Activated naive CD4-positive, alpha-beta T cell treated with anti-CD3 and anti-CD28 coated beads, Interleukin-2, amount 50 U/mL, for 24 hours (primary cell): Measurements from ENCODE around the gene ADGRD1.
"Not testable (repeated sequence)": the region's sequence is repeated elsewhere in the genome, so short reads cannot be mapped to it uniquely, and the experiment has no call there.

Experiments
- H3K27ac Mint-ChIP-seq: one replicate; pipeline ENCODE4 v1.8.0; 2021; ENCODE audit warnings: mild to moderate bottlenecking, mixed read lengths
- H3K27me3 Mint-ChIP-seq: one replicate; pipeline ENCODE4 v1.8.0; 2021; ENCODE audit warnings: mixed read lengths
- H3K36me3 Mint-ChIP-seq: one replicate; pipeline ENCODE4 v1.8.0; 2021; ENCODE audit warnings: mixed read lengths
- H3K4me1 Mint-ChIP-seq: one replicate; pipeline ENCODE4 v1.8.0; 2021; ENCODE audit warnings: mixed read lengths
- H3K4me3 Mint-ChIP-seq: one replicate; pipeline ENCODE4 v1.8.0; 2021; ENCODE audit warnings: mild to moderate bottlenecking, mixed read lengths
- H3K9me3 Mint-ChIP-seq: one replicate; pipeline ENCODE4 v1.8.0; 2021; ENCODE audit warnings: mixed read lengths

The ADGRD1 gene

GRCh38 chr12:130932061-130932930 is 21.4 kb upstream of the ADGRD1 start:
- Mint-ChIP-seq H3K9me3 (no peaks in the 10 kb centered on the region), H3K4me1 (no peaks in the 10 kb centered on the region), H3K27ac (no peak overlapping the region), H3K36me3 (no peaks in the 10 kb centered on the region), H3K27me3 (peaks cover 33% of the 10 kb centered on the region), H3K4me3 (no peak overlapping the region)

DNA sequence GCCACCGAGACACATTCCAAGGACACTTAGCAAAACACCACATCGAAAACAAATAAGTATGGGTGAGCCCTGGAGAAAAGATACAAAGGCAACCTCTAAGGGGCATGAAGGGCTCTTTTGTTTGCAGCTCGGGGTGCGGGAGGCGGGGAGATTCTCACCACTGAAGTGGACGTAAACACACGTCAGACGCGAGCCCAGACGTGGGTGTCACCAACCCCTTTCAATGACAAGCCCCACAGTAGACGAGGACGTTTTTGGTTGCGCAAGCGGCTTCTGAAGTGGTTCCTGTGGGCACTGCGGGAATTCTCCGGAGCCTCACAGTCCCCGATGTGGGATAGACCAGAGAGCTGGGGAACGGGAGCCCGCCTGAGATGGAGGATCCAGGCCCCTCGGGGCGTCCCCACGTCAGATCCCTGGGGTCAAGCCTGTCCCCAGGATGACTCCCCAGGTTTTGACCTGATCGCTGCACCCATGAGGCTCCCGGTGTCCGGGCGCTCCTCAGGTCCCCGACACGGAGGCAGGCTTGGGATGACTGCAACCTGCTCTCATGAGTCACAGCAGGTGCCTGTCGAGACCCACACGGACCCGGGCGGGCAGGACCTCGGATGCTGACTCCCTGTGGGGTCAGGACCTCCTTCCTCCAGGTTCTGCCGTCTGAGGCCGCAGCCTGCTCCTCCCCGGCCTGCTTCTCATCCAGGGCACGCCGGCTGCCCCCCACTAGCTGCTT is 20.3 kb upstream of the ADGRD1 start:
- Mint-ChIP-seq H3K4me1 (no peaks in the 10 kb centered on the region), H3K36me3 (no peaks in the 10 kb centered on the region), H3K9me3 (no peaks in the 10 kb centered on the region), H3K27me3 (peaks cover 31% of the 10 kb centered on the region), H3K4me3 (no peak overlapping the region), H3K27ac (no peak overlapping the region)

GRCh38 chr12:130934753-130935152 is 19.0 kb upstream of the ADGRD1 start:
- H3K27me3 Mint-ChIP-seq = peaks cover 21% of the 10 kb centered on the region
- no peaks in the 10 kb centered on the region for H3K4me1 Mint-ChIP-seq
- no peak overlapping the region for H3K27ac Mint-ChIP-seq
- peaks cover 1% of the 10 kb centered on the region for H3K36me3 Mint-ChIP-seq
- H3K9me3 Mint-ChIP-seq = peaks cover 3% of the 10 kb centered on the region
- H3K4me3 Mint-ChIP-seq = no peak overlapping the region

DNA sequence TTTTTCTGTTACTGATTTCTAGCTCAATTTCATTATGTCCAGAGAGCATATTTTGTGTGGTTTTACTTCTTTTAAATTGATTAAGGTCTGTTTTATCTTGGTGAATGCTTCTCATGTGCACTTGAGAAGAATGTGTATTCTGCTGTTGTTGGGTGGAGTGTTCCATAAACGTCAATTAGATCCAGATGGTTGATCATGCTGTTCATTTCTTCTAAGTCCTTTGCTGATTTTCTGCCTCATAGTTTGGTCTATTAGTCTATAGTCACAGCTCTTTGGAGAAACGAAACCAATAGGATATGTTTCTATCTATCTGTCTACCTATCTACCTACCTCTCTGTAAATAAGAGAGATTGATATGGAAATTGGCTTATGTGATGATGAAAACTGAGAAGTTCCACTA is 17.1 kb upstream of the ADGRD1 start:
- H3K9me3 Mint-ChIP-seq = peaks cover 11% of the 10 kb centered on the region
- no peak overlapping the region for H3K4me3 Mint-ChIP-seq
- no peak overlapping the region for H3K27ac Mint-ChIP-seq
- no peaks in the 10 kb centered on the region for H3K4me1 Mint-ChIP-seq
- H3K27me3 Mint-ChIP-seq = peaks cover 21% of the 10 kb centered on the region
- peaks cover 1% of the 10 kb centered on the region for H3K36me3 Mint-ChIP-seq

DNA sequence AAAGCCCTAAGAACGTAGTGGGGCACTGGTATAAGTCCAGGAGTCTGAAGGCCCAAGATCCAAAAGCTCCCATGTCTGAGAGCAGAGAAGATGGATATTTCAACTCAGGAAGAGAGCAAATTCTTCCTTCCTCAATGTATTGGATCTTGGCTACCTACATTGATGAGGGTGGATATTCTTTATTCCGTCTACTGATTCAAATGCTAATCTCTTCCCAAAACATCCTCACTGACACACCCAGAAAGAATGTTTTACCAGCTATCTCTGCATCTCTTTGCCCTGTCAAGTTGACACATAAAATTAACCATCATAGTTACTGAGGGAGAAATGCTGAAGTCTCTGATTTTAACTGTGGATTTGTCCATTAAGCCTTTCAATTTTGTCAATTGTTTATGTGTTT is 16.6 kb upstream of the ADGRD1 start:
- Mint-ChIP-seq H3K36me3 (peaks cover 1% of the 10 kb centered on the region), H3K4me1 (no peaks in the 10 kb centered on the region), H3K4me3 (no peak overlapping the region), H3K9me3 (peaks cover 11% of the 10 kb centered on the region), H3K27ac (no peak overlapping the region), H3K27me3 (peaks cover 21% of the 10 kb centered on the region)

DNA sequence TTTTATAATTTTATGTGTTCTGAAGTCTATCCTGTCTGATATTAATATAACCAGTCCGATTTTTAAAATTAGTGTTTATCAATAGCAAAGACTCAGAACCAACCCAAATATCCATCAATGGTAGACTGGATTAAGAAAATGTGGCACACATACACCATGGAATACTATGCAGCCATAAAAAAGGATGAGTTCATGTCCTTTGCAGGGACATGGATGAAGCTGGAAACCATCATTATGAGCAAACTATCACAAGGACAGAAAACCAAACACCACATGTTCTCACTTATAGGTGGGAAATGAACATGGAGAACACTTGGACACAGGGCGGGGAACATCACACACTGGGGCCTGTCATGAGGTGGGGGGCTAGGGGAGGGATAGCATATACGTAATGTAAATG is 16.2 kb upstream of the ADGRD1 start:
- not testable (repeated sequence) for H3K4me3 Mint-ChIP-seq, H3K27ac Mint-ChIP-seq, H3K36me3 Mint-ChIP-seq, H3K4me1 Mint-ChIP-seq
- H3K9me3 Mint-ChIP-seq = peaks cover 11% of the 10 kb centered on the region
- peaks cover 17% of the 10 kb centered on the region for H3K27me3 Mint-ChIP-seq

- Mint-ChIP-seq H3K27ac (no peak overlapping the region), H3K36me3 (peaks cover 1% of the 10 kb centered on the region), H3K4me1 (no peaks in the 10 kb centered on the region), H3K4me3 (no peak overlapping the region), H3K27me3 (peaks cover 14% of the 10 kb centered on the region), H3K9me3 (peaks cover 11% of the 10 kb centered on the region)
These were observed 15.5 kb upstream of the ADGRD1 start for GRCh38 chr12:130938186-130938585.

GRCh38 chr12:130944878-130945277 is 8.8 kb upstream of the ADGRD1 start:
- no peak overlapping the region for H3K4me3 Mint-ChIP-seq
- H3K27me3 Mint-ChIP-seq = peaks cover 11% of the 10 kb centered on the region
- no peak overlapping the region for H3K27ac Mint-ChIP-seq
- peaks cover 27% of the 10 kb centered on the region for H3K9me3 Mint-ChIP-seq
- no peaks in the 10 kb centered on the region for H3K4me1 Mint-ChIP-seq
- peaks cover 6% of the 10 kb centered on the region for H3K36me3 Mint-ChIP-seq

DNA sequence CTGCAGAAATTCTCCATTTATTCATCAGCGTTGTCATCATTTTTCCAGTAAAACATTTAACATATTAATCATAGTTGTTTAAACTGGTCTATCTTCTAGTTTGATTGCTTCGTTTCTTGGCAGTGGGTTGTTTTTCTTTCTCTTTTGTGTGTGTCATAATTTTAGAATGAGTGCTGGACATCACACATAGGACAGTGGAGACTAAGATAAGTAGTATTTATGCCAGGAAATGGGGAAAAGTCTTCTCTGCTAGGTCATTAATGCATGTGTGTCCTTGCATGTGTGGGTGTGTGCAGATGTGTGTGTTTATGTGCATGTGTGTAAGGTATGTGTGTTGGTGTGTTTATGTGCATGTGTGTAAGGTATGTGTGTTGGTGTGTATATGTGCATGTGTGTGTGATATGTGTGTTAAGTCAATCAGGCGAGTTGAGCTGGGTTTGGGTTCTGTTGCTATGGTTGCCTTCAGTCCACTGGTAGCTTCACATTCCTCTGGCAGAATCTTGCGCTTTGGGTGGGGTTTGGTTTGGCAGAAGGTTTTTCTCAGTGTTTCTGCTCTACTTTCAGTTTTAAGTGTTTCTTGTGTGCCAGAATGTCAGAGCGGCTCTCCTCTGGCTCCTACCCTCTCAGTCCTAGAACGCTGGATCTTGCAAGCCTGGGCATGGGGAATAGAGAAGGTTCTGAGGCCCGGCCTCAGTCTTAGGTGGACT is 7.8 kb upstream of the ADGRD1 start:
- Mint-ChIP-seq H3K4me1 (no peaks in the 10 kb centered on the region), H3K9me3 (peaks cover 21% of the 10 kb centered on the region), H3K27me3 (peaks cover 11% of the 10 kb centered on the region), H3K36me3 (peaks cover 6% of the 10 kb centered on the region), H3K4me3 (no peak overlapping the region), H3K27ac (no peak overlapping the region)

DNA sequence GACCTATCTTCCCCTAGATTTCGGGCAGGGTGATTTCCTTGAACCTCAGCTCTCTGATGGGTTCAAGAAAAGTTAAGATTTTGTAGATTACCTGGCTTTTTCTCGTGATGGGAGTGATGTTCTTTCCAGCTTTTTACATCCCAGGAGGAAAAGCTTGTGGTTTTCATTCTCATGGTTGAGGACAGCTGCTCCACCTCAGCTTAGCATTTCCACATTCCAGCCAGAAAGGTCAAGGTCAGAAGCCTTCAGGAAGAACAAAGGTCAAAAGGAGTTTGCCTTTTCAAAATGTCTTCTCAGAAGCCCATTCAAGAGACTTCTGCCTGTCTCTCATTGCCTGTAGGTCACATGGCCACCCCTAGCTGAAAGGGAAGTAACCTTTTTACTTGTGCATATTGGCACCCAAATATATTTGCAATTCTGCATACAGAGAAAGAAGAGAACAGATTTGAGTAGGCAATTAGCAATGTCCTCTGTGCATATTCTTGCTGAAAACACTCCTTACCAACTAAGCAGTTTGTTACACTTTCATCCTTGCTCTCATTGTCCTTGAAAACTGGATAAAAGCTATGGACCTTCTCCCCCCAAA is 6.6 kb upstream of the ADGRD1 start:
- Mint-ChIP-seq H3K27ac (no peak overlapping the region), H3K27me3 (peaks cover 11% of the 10 kb centered on the region), H3K4me1 (no peaks in the 10 kb centered on the region), H3K9me3 (peaks cover 21% of the 10 kb centered on the region), H3K4me3 (no peak overlapping the region), H3K36me3 (peaks cover 6% of the 10 kb centered on the region)

DNA sequence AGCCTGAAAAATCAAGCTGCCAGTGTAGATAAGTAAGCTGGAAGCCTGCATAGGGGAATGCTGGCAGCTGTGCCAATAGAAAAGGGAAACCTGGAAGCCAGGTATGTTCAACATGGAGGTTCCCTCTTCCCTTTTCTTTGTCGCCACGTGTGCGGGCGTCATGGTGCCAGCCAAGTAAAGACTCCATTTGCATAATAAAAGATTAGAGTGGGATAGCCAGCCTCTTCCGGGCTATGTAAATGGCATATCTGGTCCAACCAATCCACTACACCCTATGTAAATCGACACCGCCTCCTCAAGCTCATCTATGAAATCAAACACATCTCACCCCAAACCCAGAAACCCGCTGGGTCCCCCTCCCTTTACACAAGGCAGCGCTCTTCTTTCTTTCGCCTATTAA is 5.6 kb upstream of the ADGRD1 start:
- H3K36me3 Mint-ChIP-seq = peaks cover 6% of the 10 kb centered on the region
- H3K4me3 Mint-ChIP-seq = no peak overlapping the region
- H3K27me3 Mint-ChIP-seq = peaks cover 16% of the 10 kb centered on the region
- H3K9me3 Mint-ChIP-seq = peaks cover 21% of the 10 kb centered on the region
- no peak overlapping the region for H3K27ac Mint-ChIP-seq
- no peaks in the 10 kb centered on the region for H3K4me1 Mint-ChIP-seq

DNA sequence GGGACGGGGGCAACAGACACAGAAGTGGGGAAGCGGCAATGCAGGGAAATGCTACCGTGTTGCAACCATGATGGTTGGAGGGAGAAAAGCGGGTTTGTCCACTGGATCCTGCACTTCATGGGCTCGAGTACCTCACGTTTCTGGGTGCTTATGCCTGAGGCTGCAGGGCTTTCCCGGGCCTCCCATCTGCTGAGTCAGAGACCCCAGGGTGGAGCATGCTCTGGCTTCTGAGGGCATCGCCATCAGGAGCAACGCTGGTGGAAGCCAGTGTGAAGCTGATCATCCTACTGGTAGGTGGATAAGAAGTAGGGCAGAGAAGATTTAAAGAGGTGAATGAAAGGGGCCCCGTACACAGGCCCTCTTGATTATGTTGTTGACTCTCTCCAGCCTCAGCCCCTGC is 5.0 kb upstream of the ADGRD1 start:
- no peak overlapping the region for H3K4me3 Mint-ChIP-seq
- peaks cover 19% of the 10 kb centered on the region for H3K27me3 Mint-ChIP-seq

GRCh38 chr12:130949806-130950205 is 3.9 kb upstream of the ADGRD1 start:
- Mint-ChIP-seq H3K27ac (no peak overlapping the region), H3K4me3 (no peak overlapping the region), H3K9me3 (peaks cover 12% of the 10 kb centered on the region), H3K4me1 (peaks cover 4% of the 10 kb centered on the region), H3K36me3 (peaks cover 6% of the 10 kb centered on the region), H3K27me3 (peaks cover 17% of the 10 kb centered on the region)

More for the DNA sequence above, 5.0 kb upstream of the ADGRD1 start:
- Mint-ChIP-seq H3K9me3 (peaks cover 21% of the 10 kb centered on the region), H3K36me3 (peaks cover 6% of the 10 kb centered on the region), H3K4me1 (peaks cover 3% of the 10 kb centered on the region), H3K27ac (no peak overlapping the region)

GRCh38 chr12:130951636-130952035 is 2.1 kb upstream of the ADGRD1 start:
- H3K4me1 Mint-ChIP-seq = peaks cover 4% of the 10 kb centered on the region
- no peaks in the 10 kb centered on the region for H3K9me3 Mint-ChIP-seq
- H3K27me3 Mint-ChIP-seq = peaks cover 14% of the 10 kb centered on the region
- no peak overlapping the region for H3K4me3 Mint-ChIP-seq
- H3K27ac Mint-ChIP-seq = no peak overlapping the region
- H3K36me3 Mint-ChIP-seq = no peaks in the 10 kb centered on the region

- Mint-ChIP-seq H3K27me3 (peaks cover 12% of the 10 kb centered on the region), H3K27ac (no peak overlapping the region), H3K9me3 (no peaks in the 10 kb centered on the region), H3K36me3 (no peaks in the 10 kb centered on the region), H3K4me3 (no peak overlapping the region), H3K4me1 (peaks cover 4% of the 10 kb centered on the region)
These were observed 1.3 kb upstream of the ADGRD1 start for GRCh38 chr12:130952171-130952954.
